ENCODE results near the gene IRF7.

Gene IRF7

DNA sequence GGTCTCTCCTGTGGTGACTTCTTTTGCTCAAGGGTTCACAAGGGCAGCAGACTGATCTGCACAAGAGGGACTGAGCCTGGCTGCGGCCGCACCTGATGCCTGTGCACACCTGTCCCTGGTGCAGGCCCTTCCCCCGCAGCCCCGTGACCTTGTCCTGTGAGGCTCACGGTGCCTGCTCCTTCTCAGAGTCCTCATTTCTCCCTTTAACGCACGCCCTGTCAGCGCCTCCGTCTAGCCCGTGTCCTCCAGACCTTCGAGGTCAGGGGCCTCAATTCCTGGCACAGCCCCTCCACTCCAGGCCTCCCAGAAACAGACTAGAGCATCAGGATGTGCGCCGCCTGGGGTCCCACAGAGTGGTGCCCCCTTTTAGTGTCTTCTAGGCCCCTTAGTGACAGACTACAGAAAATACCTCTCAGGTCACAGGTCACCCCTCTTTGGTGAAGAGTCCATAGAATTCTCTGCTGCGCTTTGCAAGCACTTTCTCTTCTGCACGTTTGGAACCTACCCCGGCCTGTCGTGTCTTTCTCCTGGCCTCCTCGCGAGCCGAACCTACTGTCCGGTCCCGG lies 20.3 kb upstream of the IRF7 start:
- no peak overlapping the region for H2AFZ ChIP-seq (ENCODE audit: low read depth, low read length)
- no peaks in the 10 kb centered on the region for H3K4me1 ChIP-seq (ENCODE audit: insufficient read depth, low read length)
- no peak for DNase-seq
- TF ChIP-seq, protein P1, sequence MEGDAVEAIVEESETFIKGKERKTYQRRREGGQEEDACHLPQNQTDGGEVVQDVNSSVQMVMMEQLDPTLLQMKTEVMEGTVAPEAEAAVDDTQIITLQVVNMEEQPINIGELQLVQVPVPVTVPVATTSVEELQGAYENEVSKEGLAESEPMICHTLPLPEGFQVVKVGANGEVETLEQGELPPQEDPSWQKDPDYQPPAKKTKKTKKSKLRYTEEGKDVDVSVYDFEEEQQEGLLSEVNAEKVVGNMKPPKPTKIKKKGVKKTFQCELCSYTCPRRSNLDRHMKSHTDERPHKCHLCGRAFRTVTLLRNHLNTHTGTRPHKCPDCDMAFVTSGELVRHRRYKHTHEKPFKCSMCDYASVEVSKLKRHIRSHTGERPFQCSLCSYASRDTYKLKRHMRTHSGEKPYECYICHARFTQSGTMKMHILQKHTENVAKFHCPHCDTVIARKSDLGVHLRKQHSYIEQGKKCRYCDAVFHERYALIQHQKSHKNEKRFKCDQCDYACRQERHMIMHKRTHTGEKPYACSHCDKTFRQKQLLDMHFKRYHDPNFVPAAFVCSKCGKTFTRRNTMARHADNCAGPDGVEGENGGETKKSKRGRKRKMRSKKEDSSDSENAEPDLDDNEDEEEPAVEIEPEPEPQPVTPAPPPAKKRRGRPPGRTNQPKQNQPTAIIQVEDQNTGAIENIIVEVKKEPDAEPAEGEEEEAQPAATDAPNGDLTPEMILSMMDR (IDR thresholded peaks at IDR 0.05; ENCODE audit: borderline replicate concordance, extremely low read depth, low read length, poor library complexity, severe bottlenecking), result no peak
- no peak for TF ChIP-seq EZH2 (IDR thresholded peaks at IDR 0.05; ENCODE audit: borderline replicate concordance, low read depth, low read length, severe bottlenecking)
- no peak overlapping the region for H3K27ac ChIP-seq (ENCODE audit: low read length)
- no peak for ATAC-seq (ENCODE audit: insufficient read depth, low read depth)
- H3K36me3 ChIP-seq (ENCODE audit: insufficient read depth, low read length), result peaks cover 14% of the 10 kb centered on the region
- H3K4me3 ChIP-seq (ENCODE audit: low read depth in 1 of 2, low read length in 2 of 2), result no peak overlapping the region
- no peaks in the 10 kb centered on the region for H3K27me3 ChIP-seq (ENCODE audit: insufficient read depth, low read length, poor library complexity)
- H4K20me1 ChIP-seq (ENCODE audit: insufficient read depth, low read length), result peaks cover 6% of the 10 kb centered on the region; the same call in 1 of the 2 replicates
- no peaks in the 10 kb centered on the region for H3K9me3 ChIP-seq (ENCODE audit: insufficient read depth, low read length, severe bottlenecking)
- H3K79me2 ChIP-seq (ENCODE audit: insufficient read depth, low read length), result no peaks in the 10 kb centered on the region
- H3K9ac ChIP-seq (ENCODE audit: low read depth, low read length), result no peak overlapping the region
- no peak overlapping the region for H3K4me2 ChIP-seq (ENCODE audit: insufficient read depth, low read length)

DNA sequence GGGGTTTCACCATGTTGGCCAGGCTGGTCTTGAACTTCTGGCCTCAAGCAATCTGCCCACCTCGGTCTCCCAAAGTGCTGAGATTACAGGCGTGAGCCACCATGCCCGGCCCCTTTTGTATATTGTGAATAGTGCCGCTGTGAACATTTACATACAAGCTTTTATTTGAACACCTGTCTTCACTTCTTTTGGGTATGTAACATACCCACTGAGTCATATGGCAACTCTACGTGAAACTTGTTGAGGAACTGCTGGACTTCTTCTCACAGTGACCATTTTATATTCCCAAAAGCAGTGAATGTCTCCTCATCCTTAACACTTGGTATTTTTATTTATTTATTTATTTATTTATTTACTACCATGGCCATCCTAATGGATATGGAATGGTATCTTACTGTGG lies 15.1 kb upstream of the IRF7 start:
- H3K27me3 ChIP-seq (ENCODE audit: insufficient read depth, low read length, poor library complexity), result no peaks in the 10 kb centered on the region
- TF ChIP-seq EZH2 (IDR thresholded peaks at IDR 0.05; ENCODE audit: borderline replicate concordance, low read depth, low read length, severe bottlenecking), result no peak
- TF ChIP-seq, protein P1 (IDR thresholded peaks at IDR 0.05; ENCODE audit: borderline replicate concordance, extremely low read depth, low read length, poor library complexity, severe bottlenecking), result no peak
- no peak overlapping the region for H2AFZ ChIP-seq (ENCODE audit: low read depth, low read length)
- H3K9me3 ChIP-seq (ENCODE audit: insufficient read depth, low read length, severe bottlenecking), result no peaks in the 10 kb centered on the region
- no peak overlapping the region for H3K9ac ChIP-seq (ENCODE audit: low read depth, low read length)
- H3K4me1 ChIP-seq (ENCODE audit: insufficient read depth, low read length), result no peaks in the 10 kb centered on the region
- no peak overlapping the region for H3K4me3 ChIP-seq (ENCODE audit: low read depth in 1 of 2, low read length in 2 of 2)
- no peak for DNase-seq
- no peak overlapping the region for H3K27ac ChIP-seq (ENCODE audit: low read length)
- no peaks in the 10 kb centered on the region for H4K20me1 ChIP-seq (ENCODE audit: insufficient read depth, low read length)
- no peak overlapping the region for H3K4me2 ChIP-seq (ENCODE audit: insufficient read depth, low read length)
- no peak for ATAC-seq (ENCODE audit: insufficient read depth, low read depth)
- no peaks in the 10 kb centered on the region for H3K79me2 ChIP-seq (ENCODE audit: insufficient read depth, low read length)
- H3K36me3 ChIP-seq (ENCODE audit: insufficient read depth, low read length), result 0 out of 2 replicates have a peak, but pooled peaks cover 3% of the 10 kb centered on the region

DNA sequence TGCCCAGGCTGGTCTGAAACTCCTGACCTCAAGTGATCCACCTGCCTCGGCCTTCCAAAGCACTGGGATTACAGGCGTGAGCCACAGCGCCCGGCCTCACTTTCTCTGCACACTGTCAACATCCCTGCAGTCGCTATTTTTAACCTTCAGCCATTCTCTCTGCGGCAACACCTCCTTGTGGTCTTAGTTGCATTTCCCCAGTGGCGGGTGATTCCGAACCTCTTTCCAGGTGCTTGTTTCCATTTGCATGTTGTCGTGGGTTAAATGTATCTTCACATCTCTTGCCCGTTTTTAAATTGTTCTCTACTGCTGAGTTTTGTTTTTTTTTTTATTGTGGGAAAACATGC lies 13.5 kb upstream of the IRF7 start:
- H3K27ac ChIP-seq (ENCODE audit: low read length), result no peak overlapping the region
- no peak overlapping the region for H3K4me2 ChIP-seq (ENCODE audit: insufficient read depth, low read length)
- no peak overlapping the region for H3K9ac ChIP-seq (ENCODE audit: low read depth, low read length)
- H2AFZ ChIP-seq (ENCODE audit: low read depth, low read length), result no peak overlapping the region
- H4K20me1 ChIP-seq (ENCODE audit: insufficient read depth, low read length), result no peaks in the 10 kb centered on the region
- H3K79me2 ChIP-seq (ENCODE audit: insufficient read depth, low read length), result no peaks in the 10 kb centered on the region
- H3K4me1 ChIP-seq (ENCODE audit: insufficient read depth, low read length), result no peaks in the 10 kb centered on the region
- H3K9me3 ChIP-seq (ENCODE audit: insufficient read depth, low read length, severe bottlenecking), result no peaks in the 10 kb centered on the region
- TF ChIP-seq EZH2 (IDR thresholded peaks at IDR 0.05; ENCODE audit: borderline replicate concordance, low read depth, low read length, severe bottlenecking), result no peak
- TF ChIP-seq, protein P1 (IDR thresholded peaks at IDR 0.05; ENCODE audit: borderline replicate concordance, extremely low read depth, low read length, poor library complexity, severe bottlenecking), result no peak
- no peak overlapping the region for H3K4me3 ChIP-seq (ENCODE audit: low read depth in 1 of 2, low read length in 2 of 2)
- H3K27me3 ChIP-seq (ENCODE audit: insufficient read depth, low read length, poor library complexity), result no peaks in the 10 kb centered on the region
- H3K36me3 ChIP-seq (ENCODE audit: insufficient read depth, low read length), result 0 out of 2 replicates have a peak, but pooled peaks cover 3% of the 10 kb centered on the region
- DNase-seq (no peak), ATAC-seq (ENCODE audit: insufficient read depth, low read depth) (no peak)
